HepG2 (cell line): ENCODE results near the gene TJP3. TPM values are rescaled to one million over a fixed set of nuclear protein-coding genes. Genes with fewer than 3 reads are reported as not detected.
A peak's percentile ranks its signal among the peaks of the same experiment; 100 is the strongest.

Experiments
- ATAC-seq: fragments of 200-7000 bp; cut with Tn5 transposase; 3 replicates; pipeline ENCODE4 v1.9.1; 2020; ENCODE audit warnings: mild to moderate bottlenecking, moderate library complexity
- BruUV-seq: library from RNA; stranded (reverse); fragments of 400-500 nt; replicated peaks from 2 replicates; lab custom pipeline; 2021; lab: Mats Ljungman, UMichigan
- CTCF ChIA-PET: fragments of 300-600 bp; formaldehyde crosslinking; extraction: SDS; loops from one replicate; lab custom pipeline; 2021; ENCODE audit warnings: low total read pairs, inconsistent platforms, low intra/inter-chr PET ratio; lab: Yijun Ruan, JAX
- POLR2A ChIA-PET: fragments of 350-600 bp; sonication (Branson Sonifier 250); formaldehyde crosslinking; loops from one replicate; lab custom pipeline; 2020; ENCODE audit warnings: antibody characterized with exemption, inconsistent platforms; lab: Yijun Ruan, JAX
- DNase-seq: peaks from one replicate; pipeline ENCODE4 v3.0.0-alpha.2; 2015; ENCODE audit warnings: low spot score
- FAIRE-seq: peaks from 3 replicates; lab custom pipeline; 2011; peaks lifted over from hg19 to GRCh38; lab: Jason Lieb, UNC
- H2AFZ ChIP-seq: one replicate; pipeline ENCODE4 v1.6.1; 2011; ENCODE audit warnings: low read length, inconsistent platforms
- H3K27ac ChIP-seq: fragments of 300-600 bp; 3 replicates; pipeline ENCODE4 v1.8.0; 2011; ENCODE audit warnings: mixed run types, mild to moderate bottlenecking, mixed read lengths, low read length, inconsistent platforms; ENCODE audit not compliant: insufficient read depth; ENCODE audit errors: extremely low read length
- H3K27me3 ChIP-seq, 2 experiments: fragments of 200-600 bp in 1 of 2; 2 replicates in 1 of 2; 3 replicates in 1 of 2; pipeline versions ENCODE4 v1.6.0 to v1.8.0; 2011; ENCODE audit warnings: low read length in 2 of 2, mild to moderate bottlenecking in 2 of 2, moderate library complexity in 2 of 2, inconsistent platforms in 1 of 2; ENCODE audit not compliant: insufficient read depth in 2 of 2, control insufficient read depth in 1 of 2
- H3K36me3 ChIP-seq, 2 experiments: fragments of 200-600 bp in 1 of 2; replicated peaks in 1 of 2; 2 replicates in 1 of 2; 3 replicates in 1 of 2; pipeline versions ENCODE4 v1.5.1 to v1.8.0; 2011; ENCODE audit warnings: low read length in 2 of 2, inconsistent platforms in 1 of 2; ENCODE audit not compliant: insufficient read depth in 2 of 2, control insufficient read depth in 1 of 2
- H3K4me1 ChIP-seq: 2 replicates; pipeline ENCODE4 v1.5.1; 2012; ENCODE audit warnings: low read length, inconsistent platforms; ENCODE audit not compliant: insufficient read depth
- H3K4me2 ChIP-seq: 2 replicates; pipeline ENCODE4 v1.6.0; 2011; ENCODE audit warnings: low read depth, low read length, inconsistent platforms
- H3K4me3 ChIP-seq, 3 experiments: fragments of 200-600 bp in 1 of 3; sonication (generic), shearing (Covaris generic) in 1 of 3; replicated peaks in 1 of 3; 2 replicates each; pipeline ENCODE4 v1.5.1; 2011 to 2016; ENCODE audit warnings: low read length in 3 of 3, inconsistent platforms in 2 of 3, low read depth in 2 of 3, mild to moderate bottlenecking in 2 of 3, control low read depth in 1 of 3, mixed read lengths in 1 of 3; ENCODE audit not compliant: insufficient read depth in 1 of 3
- H3K79me2 ChIP-seq: one replicate; pipeline ENCODE4 v1.6.1; 2011; ENCODE audit warnings: low read length, inconsistent platforms; ENCODE audit not compliant: insufficient read depth
- H3K9ac ChIP-seq: 2 replicates; pipeline ENCODE4 v1.6.0; 2011; ENCODE audit warnings: mild to moderate bottlenecking, low read depth, low read length, inconsistent platforms; ENCODE audit not compliant: insufficient read depth
- H3K9me3 ChIP-seq: 2 replicates; pipeline ENCODE4 v1.5.1; 2012; ENCODE audit warnings: mild to moderate bottlenecking, low read length
- H4K20me1 ChIP-seq: 2 replicates; pipeline ENCODE4 v1.6.0; 2011; ENCODE audit warnings: inconsistent platforms, mild to moderate bottlenecking, low read length, moderate library complexity; ENCODE audit not compliant: insufficient read depth
- ZNF746 ChIP-seq: sonication (generic); formaldehyde crosslinking; IDR thresholded peaks from 2 replicates; pipeline ENCODE4 v1.8.0; 2022; ENCODE audit warnings: mild to moderate bottlenecking, missing genetic modification reagents
- WGBS: methylation state at CpG from one replicate; pipeline ENCODE4 v1.1.6; 2017; ENCODE audit warnings: low lambda C conversion rate; 5-methylcytosine and 5-hydroxymethylcytosine counted together
- in situ Hi-C: cut with HindIII; loops from 2 replicates; pipeline ENCODE4 v1.10.0; 2017; ENCODE audit warnings: low pct_unique_long_range_greater_than_20kb; ENCODE audit not compliant: extremely low pct_ligation_motif_present
- intact Hi-C: fragments of 100-400 bp; cut with micrococcal nuclease; formaldehyde crosslinking; loops from one replicate; pipeline ENCODE4 v1.10.0; 2022; ENCODE audit not compliant: unreplicated experiment
- polyA plus RNA-seq, 8 experiments: library from polyadenylated mRNA; depleted of rRNA in 3 of 8; stranded (reverse) in 7 of 8; unstranded in 1 of 8; fragments of >200 nt; fragmentation: Illumina TruSeq in 4 of 8; extraction: Trizol in 4 of 8; gene quantifications; 2 replicates each; pipeline versions ENCODE4 v1.2.1 to v1.2.3, GENCODE V29; 2011 to 2016; ENCODE audit warnings: low read depth in 4 of 8, missing spikeins in 1 of 8, mixed read lengths in 1 of 8; ENCODE audit not compliant: insufficient read depth in 1 of 8
- total RNA-seq, 5 experiments: library from RNA; depleted of rRNA; stranded (reverse); fragments of >200 nt; fragmentation: Illumina TruSeq; extraction: Trizol; gene quantifications; 2 replicates each; pipeline ENCODE4 v1.2.3, GENCODE V29; 2016; ENCODE audit warnings: low read depth in 1 of 5
- TF ChIP-seq, protein P1 (sequence below), 2 experiments: fragments of 450-650 bp in 1 of 2; sonication (generic) in 1 of 2; formaldehyde crosslinking in 1 of 2; IDR thresholded peaks; 2 replicates each; pipeline versions ENCODE4 v1.6.1 to v1.8.0; 2016 to 2022; ENCODE audit warnings: antibody characterized with exemption in 1 of 2, mild to moderate bottlenecking in 1 of 2, missing genetic modification reagents in 1 of 2

The TJP3 gene
- total and polyA plus RNA-seq, 2 of the 13 experiments (the other 11 are each of a cell fraction or from before 2014, with no cell fraction given): 2.3 to 21.5 TPM

DNA sequence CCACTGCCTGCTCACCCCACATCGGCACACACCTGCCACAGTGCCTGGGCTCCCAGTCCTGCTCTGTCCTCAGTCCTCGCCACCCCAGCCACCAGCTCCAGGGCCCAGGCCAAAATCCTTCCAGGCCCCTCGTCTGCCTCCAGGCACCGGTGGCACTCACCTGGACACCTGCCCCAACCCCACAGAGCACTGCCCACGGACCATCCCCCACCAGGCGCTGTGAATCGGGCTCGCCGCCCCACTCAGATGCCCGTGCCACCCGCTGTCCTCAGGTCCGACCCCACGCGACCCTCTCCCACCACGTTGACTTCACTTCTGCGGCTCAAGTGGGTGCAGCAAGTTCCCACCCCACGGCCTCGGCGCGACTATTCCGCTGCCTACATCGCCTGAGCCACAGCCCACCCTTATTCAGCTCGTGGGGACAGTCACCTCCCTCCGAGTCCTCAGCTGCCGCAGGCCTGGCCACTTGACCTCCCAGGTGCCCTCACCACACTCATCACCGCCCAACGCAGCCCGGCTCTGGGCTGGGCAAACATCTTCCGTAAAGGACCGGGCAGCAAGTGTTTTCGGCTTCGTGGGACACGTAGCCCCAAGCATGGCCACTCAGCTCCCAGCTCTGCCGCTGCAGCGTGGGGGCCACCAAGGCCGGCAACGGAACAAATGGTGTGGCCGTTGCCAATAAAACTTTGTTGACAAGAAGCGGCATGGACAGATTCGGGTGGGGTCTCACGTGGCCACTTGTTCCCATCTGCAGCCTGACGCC lies 13.6 kb upstream of the TJP3 start:
- Histone ChIP-seq H3K4me2 (no peak overlapping the region), H3K27ac (no peak overlapping the region), H3K9me3 (no peaks in the 10 kb centered on the region), H3K79me2 (peaks cover 26% of the 10 kb centered on the region), H3K36me3 (no peaks in the 10 kb centered on the region), H3K9ac (no peak overlapping the region), H2AFZ (no peak overlapping the region), H3K27me3 (no peaks in the 10 kb centered on the region; a peak in 1 of 5 replicates), H3K4me1 (peaks cover 19% of the 10 kb centered on the region), H4K20me1 (peaks cover 8% of the 10 kb centered on the region; the same call in 1 of the 2 replicates), H3K4me3 (no peak overlapping the region)
- ChIA-PET CTCF (no interaction called here), POLR2A (no interaction called here)
- intact Hi-C loops: no loop called here
- 96% methylated on average over 39 of the region's 42 CpGs for WGBS
- FAIRE-seq (no peak), DNase-seq (no peak), ATAC-seq (no peak)
- in situ Hi-C loops: no loop called here
- TF ChIP-seq, protein P1, sequence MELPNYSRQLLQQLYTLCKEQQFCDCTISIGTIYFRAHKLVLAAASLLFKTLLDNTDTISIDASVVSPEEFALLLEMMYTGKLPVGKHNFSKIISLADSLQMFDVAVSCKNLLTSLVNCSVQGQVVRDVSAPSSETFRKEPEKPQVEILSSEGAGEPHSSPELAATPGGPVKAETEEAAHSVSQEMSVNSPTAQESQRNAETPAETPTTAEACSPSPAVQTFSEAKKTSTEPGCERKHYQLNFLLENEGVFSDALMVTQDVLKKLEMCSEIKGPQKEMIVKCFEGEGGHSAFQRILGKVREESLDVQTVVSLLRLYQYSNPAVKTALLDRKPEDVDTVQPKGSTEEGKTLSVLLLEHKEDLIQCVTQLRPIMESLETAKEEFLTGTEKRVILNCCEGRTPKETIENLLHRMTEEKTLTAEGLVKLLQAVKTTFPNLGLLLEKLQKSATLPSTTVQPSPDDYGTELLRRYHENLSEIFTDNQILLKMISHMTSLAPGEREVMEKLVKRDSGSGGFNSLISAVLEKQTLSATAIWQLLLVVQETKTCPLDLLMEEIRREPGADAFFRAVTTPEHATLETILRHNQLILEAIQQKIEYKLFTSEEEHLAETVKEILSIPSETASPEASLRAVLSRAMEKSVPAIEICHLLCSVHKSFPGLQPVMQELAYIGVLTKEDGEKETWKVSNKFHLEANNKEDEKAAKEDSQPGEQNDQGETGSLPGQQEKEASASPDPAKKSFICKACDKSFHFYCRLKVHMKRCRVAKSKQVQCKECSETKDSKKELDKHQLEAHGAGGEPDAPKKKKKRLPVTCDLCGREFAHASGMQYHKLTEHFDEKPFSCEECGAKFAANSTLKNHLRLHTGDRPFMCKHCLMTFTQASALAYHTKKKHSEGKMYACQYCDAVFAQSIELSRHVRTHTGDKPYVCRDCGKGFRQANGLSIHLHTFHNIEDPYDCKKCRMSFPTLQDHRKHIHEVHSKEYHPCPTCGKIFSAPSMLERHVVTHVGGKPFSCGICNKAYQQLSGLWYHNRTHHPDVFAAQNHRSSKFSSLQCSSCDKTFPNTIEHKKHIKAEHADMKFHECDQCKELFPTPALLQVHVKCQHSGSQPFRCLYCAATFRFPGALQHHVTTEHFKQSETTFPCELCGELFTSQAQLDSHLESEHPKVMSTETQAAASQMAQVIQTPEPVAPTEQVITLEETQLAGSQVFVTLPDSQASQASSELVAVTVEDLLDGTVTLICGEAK (IDR thresholded peaks at IDR 0.05): no peak
- TF ChIP-seq, protein P1 (CRISPR knock-in tag; IDR thresholded peaks at IDR 0.05): peak; percentile 91
- TF ChIP-seq ZNF746 (CRISPR knock-in tag): no peak
- BruUV-seq: no TSS peak
